ENCODE data around the gene HOXA13.

HOXA13 gene

DNA sequence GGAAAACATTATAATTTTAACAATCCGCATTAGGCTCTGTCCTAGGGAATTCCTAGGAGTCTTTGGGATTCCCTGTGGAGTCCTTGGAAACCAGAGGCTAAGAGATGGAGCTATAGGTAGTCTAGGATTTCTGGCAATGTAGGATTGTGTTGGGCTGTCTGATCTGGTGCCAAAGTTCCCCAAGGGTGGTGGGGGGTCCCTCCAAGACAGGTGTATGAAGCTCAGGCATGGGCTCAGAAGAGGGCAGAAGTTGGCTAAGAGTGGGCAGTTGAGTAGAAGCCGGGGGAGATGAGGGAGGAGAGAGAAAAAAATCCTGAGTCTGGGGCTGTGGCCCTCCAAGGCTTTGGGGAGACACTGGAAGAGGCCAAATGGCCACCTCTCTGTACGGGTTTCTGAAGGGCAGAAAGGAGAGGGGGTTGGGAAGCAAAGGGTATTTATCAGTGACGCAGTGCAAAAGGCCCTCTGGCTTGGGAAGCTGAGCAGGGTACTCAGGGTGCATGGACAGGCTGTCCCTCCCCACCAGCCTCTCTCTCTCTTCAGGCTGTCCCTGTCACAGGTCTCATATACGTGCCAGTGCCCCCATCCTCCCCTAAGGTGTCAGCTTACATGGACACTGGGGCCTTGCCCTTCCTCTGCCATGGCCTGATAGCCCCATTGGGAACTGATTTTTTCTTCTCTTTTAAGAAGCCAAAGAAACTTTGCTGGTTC, 53.2 kb downstream of the HOXA13 start:
- no peak for DNase-seq

- DNase-seq = no peak
Measured at GRCh38 chr7:27145914-27146412, 53.9 kb downstream of the HOXA13 start.

GRCh38 chr7:27145165-27145913, 54.6 kb downstream of the HOXA13 start:
- DNase-seq = no peak

GRCh38 chr7:27144781-27145164, 55.1 kb downstream of the HOXA13 start:
- DNase-seq = no peak

Measured in NCI-H2029 treated with DMSO at 0.1 percent for 48 hours (cell line).